HCT116 (cell line): ENCODE data around the gene GOLGA5. TPM values are rescaled to one million over a fixed set of nuclear protein-coding genes. Genes with fewer than 3 reads are reported as not detected.

Experiments used
- ATAC-seq: fragments of 200-7000 bp; cut with Tn5 transposase; 2 replicates; pipeline ENCODE4 v1.9.1; 2020; ENCODE audit warnings: mild to moderate bottlenecking, moderate library complexity
- BruUV-seq: library from RNA; stranded (reverse); fragments of 400-500 nt; replicated peaks from 2 replicates; lab custom pipeline; 2021; lab: Mats Ljungman, UMichigan
- CTCF ChIA-PET: fragments of 300-600 bp; sonication (Branson Sonifier 250); formaldehyde crosslinking; loops from one replicate; lab custom pipeline; 2021; ENCODE audit warnings: antibody characterized with exemption; lab: Charles Lee
- POLR2A ChIA-PET: fragments of 300-600, 350-600 bp; sonication (Branson Sonifier 250); formaldehyde crosslinking; loops from one replicate; lab custom pipeline; 2021; ENCODE audit warnings: antibody characterized with exemption; lab: Charles Lee
- RAD21 ChIA-PET, 2 experiments: fragments of 300-600 bp; sonication (Branson Sonifier 250); formaldehyde crosslinking; loops; one replicate each; lab custom pipeline; 2023; ENCODE audit warnings: low total read pairs in 2 of 2; ENCODE audit not compliant: uncharacterized antibody in 2 of 2, unreplicated experiment in 2 of 2, low non-redundant PET in 1 of 2; lab: Charles Lee
- DNase-seq: peaks from one replicate; pipeline ENCODE4 v3.0.0-alpha.2; 2010; ENCODE audit warnings: low read depth, low spot score
- H2AFZ ChIP-seq: fragments of 200-600 bp; shearing (Covaris generic), sonication (generic); 2 replicates; pipeline ENCODE4 v1.6.1; 2017; ENCODE audit warnings: low read depth, mixed run types, mixed read lengths, antibody characterized with exemption, low read length; ENCODE audit not compliant: poor library complexity, severe bottlenecking
- H3K27ac ChIP-seq: 2 replicates; pipeline ENCODE4 v1.5.1; 2012; ENCODE audit warnings: low read depth, low read length
- H3K27me3 ChIP-seq: fragments of 200-600 bp; sonication (generic); 2 replicates; pipeline ENCODE4 v1.6.1; 2016; ENCODE audit warnings: mixed run types, low read length, mixed read lengths; ENCODE audit not compliant: insufficient read depth
- H3K36me3 ChIP-seq, 2 experiments: fragments of 200-500 bp in 1 of 2; fragments of 200-600 bp in 1 of 2; sonication (Bioruptor generic) in 1 of 2; sonication (generic) in 1 of 2; 2 replicates each; pipeline versions ENCODE4 v1.5.1 to v1.6.1; 2014 to 2016; ENCODE audit warnings: low read length in 2 of 2, inconsistent platforms in 1 of 2, mixed read lengths in 1 of 2, mixed run types in 1 of 2; ENCODE audit not compliant: insufficient read depth in 2 of 2, control insufficient read depth in 1 of 2
- H3K4me1 ChIP-seq, 2 experiments: fragments of 200-600 bp in 1 of 2; sonication (generic) in 1 of 2; 2 replicates each; pipeline versions ENCODE4 v1.5.1 to v1.6.1; 2012 to 2017; ENCODE audit warnings: low read length in 2 of 2, inconsistent platforms in 1 of 2, mild to moderate bottlenecking in 1 of 2, mixed read lengths in 1 of 2, mixed run types in 1 of 2, moderate library complexity in 1 of 2; ENCODE audit not compliant: insufficient read depth in 2 of 2, control insufficient read depth in 1 of 2
- H3K4me2 ChIP-seq: fragments of 200-600 bp; sonication (generic); 2 replicates; pipeline ENCODE4 v1.6.1; 2017; ENCODE audit warnings: mixed run types, low read length, mixed read lengths
- H3K4me3 ChIP-seq, 2 experiments: fragments of 200-600 bp in 1 of 2; sonication (generic) in 1 of 2; replicated peaks in 1 of 2; 2 replicates each; pipeline ENCODE4 v1.5.1; 2011 to 2016; ENCODE audit warnings: low read length in 2 of 2, control low read depth in 1 of 2, low read depth in 1 of 2, mild to moderate bottlenecking in 1 of 2, mixed read lengths in 1 of 2, mixed run types in 1 of 2
- H3K79me2 ChIP-seq: fragments of 200-600 bp; sonication (generic); 2 replicates; pipeline ENCODE4 v1.6.1; 2017; ENCODE audit warnings: mild to moderate bottlenecking, mixed run types, low read length, moderate library complexity, mixed read lengths; ENCODE audit not compliant: insufficient read depth
- H3K9ac ChIP-seq: fragments of 200-600 bp; sonication (generic); 2 replicates; pipeline ENCODE4 v1.6.1; 2016; ENCODE audit warnings: low read length, mixed read lengths
- H3K9me2 ChIP-seq: fragments of 200-600 bp; sonication (generic), shearing (Covaris generic); 2 replicates; pipeline ENCODE4 v1.6.1; 2017; ENCODE audit warnings: mixed run types, mild to moderate bottlenecking, moderate library complexity; ENCODE audit not compliant: insufficient read depth
- H3K9me3 ChIP-seq, 2 experiments: fragments of 200-500 bp in 1 of 2; fragments of 200-600 bp in 1 of 2; sonication (Bioruptor generic) in 1 of 2; sonication (generic) in 1 of 2; 2 replicates each; pipeline ENCODE4 v1.6.1; 2014 to 2017; ENCODE audit warnings: low read length in 2 of 2, mixed read lengths in 2 of 2, inconsistent platforms in 1 of 2, low read depth in 1 of 2, mild to moderate bottlenecking in 1 of 2, mixed run types in 1 of 2, moderate library complexity in 1 of 2; ENCODE audit not compliant: control insufficient read depth in 1 of 2, insufficient read depth in 1 of 2
- H4K20me1 ChIP-seq: fragments of 200-600 bp; sonication (generic), shearing (Covaris generic); 2 replicates; pipeline ENCODE4 v1.6.1; 2017; ENCODE audit warnings: mixed run types, mild to moderate bottlenecking, moderate library complexity; ENCODE audit not compliant: insufficient read depth
- CEBPB ChIP-seq: IDR thresholded peaks from 2 replicates; pipeline ENCODE4 v1.6.1; 2012; ENCODE audit warnings: low read depth
- EGR1 ChIP-seq: IDR thresholded peaks from 2 replicates; pipeline ENCODE4 v1.6.1; 2012; ENCODE audit warnings: low read depth
- ELF1 ChIP-seq: IDR thresholded peaks from 2 replicates; pipeline ENCODE4 v1.6.1; 2012; ENCODE audit warnings: low read depth, borderline replicate concordance
- EZH2 ChIP-seq: fragments of 200-600 bp; sonication (generic); IDR thresholded peaks from 2 replicates; pipeline ENCODE4 v1.6.1; 2017; ENCODE audit warnings: antibody characterized with exemption, mixed run types
- SP1 ChIP-seq: IDR thresholded peaks from 2 replicates; pipeline ENCODE4 v1.6.1; 2012; ENCODE audit warnings: low read depth
- TCF7L2 ChIP-seq: IDR thresholded peaks from 2 replicates; pipeline ENCODE4 v1.7.0; 2011; ENCODE audit warnings: borderline replicate concordance, inconsistent platforms; ENCODE audit not compliant: insufficient read depth, insufficient read length; ENCODE audit errors: extremely low read depth
- YY1 ChIP-seq: IDR thresholded peaks from 2 replicates; pipeline ENCODE4 v1.6.1; 2011; ENCODE audit warnings: low read length, low read depth, moderate library complexity, mild to moderate bottlenecking; ENCODE audit not compliant: insufficient replicate concordance; ENCODE audit errors: extremely low read depth
- ZFX ChIP-seq: fragments of 450-650 bp; IDR thresholded peaks from 2 replicates; pipeline ENCODE4 v1.6.1; 2017
- intact Hi-C: fragments of 100-400 bp; cut with micrococcal nuclease; formaldehyde crosslinking; loops from 2 replicates; pipeline ENCODE4 v1.10.0; 2022
- total RNA-seq: library from RNA; stranded (reverse); gene quantifications from one replicate; pipeline ENCODE4 v1.2.1, GENCODE V29; 2021; ENCODE audit not compliant: unreplicated experiment
- TF ChIP-seq, protein P1 (sequence below): IDR thresholded peaks from 2 replicates; pipeline ENCODE4 v1.6.1; 2012; ENCODE audit warnings: low read depth
- TF ChIP-seq, protein P2 (sequence below): IDR thresholded peaks from 2 replicates; pipeline ENCODE4 v1.6.1; 2012

Gene GOLGA5
- total RNA-seq, 1 experiment from 2014 or later = 24.4 TPM

DNA sequence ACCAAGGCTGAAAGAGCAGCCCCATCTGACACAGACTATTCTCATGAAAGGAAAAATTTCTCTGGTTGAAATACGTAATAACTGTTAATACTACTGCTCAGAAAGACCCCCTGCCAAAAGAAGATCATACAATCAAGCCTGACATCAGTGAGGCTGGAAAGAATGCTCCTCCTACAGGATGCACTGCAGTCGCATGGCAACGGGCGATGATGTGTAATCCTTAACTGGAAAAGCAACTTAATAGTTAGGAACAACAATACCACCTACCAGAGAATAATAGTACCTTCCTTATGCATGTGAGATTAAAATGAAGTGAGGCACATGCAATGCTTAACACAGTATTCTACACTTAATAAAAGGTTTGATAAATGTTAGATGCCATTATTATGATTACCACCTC lies 1.2 kb upstream of the GOLGA5 start (continued):
- TF ChIP-seq YY1 = no peak

- H3K27ac ChIP-seq = peak overlapping the region; percentile 78
- ChIA-PET POLR2A (interaction anchor here (0.8 kb wide), 1 partner anchor 14 kb away, joined by 3 read pairs; no protein-coding TSS in a partner anchor), RAD21 (no interaction called here)
- peak overlapping the region; percentile 86 to 99 for H3K4me3 ChIP-seq
- ATAC-seq = peak; percentile 16; the same call in 1 of the 2 replicates
- peaks cover 5 to 18% of the 10 kb centered on the region in 2 experiments; a peak in 3 of 4 replicates for H3K4me1 ChIP-seq
- BruUV-seq = no TSS peak
- TF ChIP-seq ZFX (peak; percentile 64), EGR1 (0 out of 2 replicates have a peak, but pooled peaks have one; percentile 17), ELF1 (no peak)
- TF ChIP-seq, all 23 proteins: peak for 2
- no peaks in the 10 kb centered on the region for H3K9me2 ChIP-seq
- H3K27me3 ChIP-seq = no peaks in the 10 kb centered on the region
- H3K79me2 ChIP-seq = peaks cover 27% of the 10 kb centered on the region
- peaks cover 0 to 14% of the 10 kb centered on the region in 2 experiments; a peak in 1 of 4 replicates for H3K9me3 ChIP-seq
- H3K9ac ChIP-seq = peak overlapping the region; percentile 91
- DNase-seq = no peak
- intact Hi-C loops = no loop called here
- CTCF ChIA-PET = no interaction called here
- H2AFZ ChIP-seq = no peak overlapping the region
- peak overlapping the region; percentile 94 for H3K4me2 ChIP-seq
- H4K20me1 ChIP-seq = no peaks in the 10 kb centered on the region
- peaks cover 11 to 16% of the 10 kb centered on the region in 2 experiments; a peak in 3 of 4 replicates for H3K36me3 ChIP-seq
These were observed 439 bp downstream of the GOLGA5 start for GRCh38 chr14:92794547-92794941.

DNA sequence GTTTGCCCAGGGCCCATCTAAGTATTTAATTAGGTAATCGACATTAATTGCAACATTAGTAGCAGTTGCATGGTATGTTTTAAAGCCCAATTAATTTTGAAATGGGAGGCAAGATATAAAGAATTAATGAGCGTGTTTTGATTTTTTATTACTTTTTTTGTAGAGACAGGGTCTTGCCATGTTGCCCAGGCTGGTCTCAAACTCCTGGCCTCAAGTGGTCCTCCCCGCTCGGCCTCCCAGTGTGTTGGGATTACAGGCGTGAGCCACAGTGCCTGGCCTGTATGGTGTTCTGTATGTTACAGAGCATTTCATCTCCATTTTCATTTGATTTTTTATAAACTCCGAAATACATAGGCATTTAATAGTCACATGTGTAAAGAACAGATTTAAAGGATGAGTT lies 856 bp downstream of the GOLGA5 start:
- TF ChIP-seq, protein P1, sequence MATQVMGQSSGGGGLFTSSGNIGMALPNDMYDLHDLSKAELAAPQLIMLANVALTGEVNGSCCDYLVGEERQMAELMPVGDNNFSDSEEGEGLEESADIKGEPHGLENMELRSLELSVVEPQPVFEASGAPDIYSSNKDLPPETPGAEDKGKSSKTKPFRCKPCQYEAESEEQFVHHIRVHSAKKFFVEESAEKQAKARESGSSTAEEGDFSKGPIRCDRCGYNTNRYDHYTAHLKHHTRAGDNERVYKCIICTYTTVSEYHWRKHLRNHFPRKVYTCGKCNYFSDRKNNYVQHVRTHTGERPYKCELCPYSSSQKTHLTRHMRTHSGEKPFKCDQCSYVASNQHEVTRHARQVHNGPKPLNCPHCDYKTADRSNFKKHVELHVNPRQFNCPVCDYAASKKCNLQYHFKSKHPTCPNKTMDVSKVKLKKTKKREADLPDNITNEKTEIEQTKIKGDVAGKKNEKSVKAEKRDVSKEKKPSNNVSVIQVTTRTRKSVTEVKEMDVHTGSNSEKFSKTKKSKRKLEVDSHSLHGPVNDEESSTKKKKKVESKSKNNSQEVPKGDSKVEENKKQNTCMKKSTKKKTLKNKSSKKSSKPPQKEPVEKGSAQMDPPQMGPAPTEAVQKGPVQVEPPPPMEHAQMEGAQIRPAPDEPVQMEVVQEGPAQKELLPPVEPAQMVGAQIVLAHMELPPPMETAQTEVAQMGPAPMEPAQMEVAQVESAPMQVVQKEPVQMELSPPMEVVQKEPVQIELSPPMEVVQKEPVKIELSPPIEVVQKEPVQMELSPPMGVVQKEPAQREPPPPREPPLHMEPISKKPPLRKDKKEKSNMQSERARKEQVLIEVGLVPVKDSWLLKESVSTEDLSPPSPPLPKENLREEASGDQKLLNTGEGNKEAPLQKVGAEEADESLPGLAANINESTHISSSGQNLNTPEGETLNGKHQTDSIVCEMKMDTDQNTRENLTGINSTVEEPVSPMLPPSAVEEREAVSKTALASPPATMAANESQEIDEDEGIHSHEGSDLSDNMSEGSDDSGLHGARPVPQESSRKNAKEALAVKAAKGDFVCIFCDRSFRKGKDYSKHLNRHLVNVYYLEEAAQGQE = no peak
- TF ChIP-seq, protein P2, sequence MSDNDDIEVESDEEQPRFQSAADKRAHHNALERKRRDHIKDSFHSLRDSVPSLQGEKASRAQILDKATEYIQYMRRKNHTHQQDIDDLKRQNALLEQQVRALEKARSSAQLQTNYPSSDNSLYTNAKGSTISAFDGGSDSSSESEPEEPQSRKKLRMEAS = no peak
- TF ChIP-seq CEBPB = no peak
- no peak for TF ChIP-seq SP1
- no peak for TF ChIP-seq EZH2
- TF ChIP-seq TCF7L2 = no peak
- ATAC-seq (no peak), DNase-seq (no peak)
- Histone ChIP-seq H3K9me3 (peaks cover 0 to 10% of the 10 kb centered on the region in 2 experiments; a peak in 1 of 4 replicates), H4K20me1 (no peaks in the 10 kb centered on the region), H3K4me1 (peaks cover 5 to 18% of the 10 kb centered on the region in 2 experiments; a peak in 3 of 4 replicates), H3K27ac (peak overlapping the region; percentile 78), H3K27me3 (no peaks in the 10 kb centered on the region), H3K4me3 (peak overlapping the region; percentile 86 to 99), H3K9me2 (no peaks in the 10 kb centered on the region), H2AFZ (no peak overlapping the region), H3K4me2 (peak overlapping the region; percentile 94), H3K36me3 (peaks cover 11 to 16% of the 10 kb centered on the region in 2 experiments; a peak in 3 of 4 replicates), H3K9ac (peak overlapping the region; percentile 91), H3K79me2 (peaks cover 27% of the 10 kb centered on the region)
- BruUV-seq = no TSS peak
- ChIA-PET RAD21 (interaction anchor here in 1 of 2 experiments (0.6 kb wide), 1 partner anchor 54 kb away, joined by 3 read pairs; no protein-coding TSS in a partner anchor), POLR2A (no interaction called here), CTCF (no interaction called here)
- intact Hi-C loops = no loop called here
